Bronchial epithelial cell (primary cell): ENCODE results near the gene CFHR5. TPM values are rescaled to one million over a fixed set of nuclear protein-coding genes. Genes with fewer than 3 reads are reported as not detected.
"Not testable (repeated sequence)": the region's sequence is repeated elsewhere in the genome, so short reads cannot be mapped to it uniquely, and the experiment has no call there.

Experiments
- DNase-seq: peaks from one replicate; pipeline ENCODE4 v3.0.0-alpha.2; 2010; ENCODE audit warnings: low read depth
- FAIRE-seq: peaks from 2 replicates; lab custom pipeline; 2011; peaks lifted over from hg19 to GRCh38; lab: Jason Lieb, UNC
- H3K27me3 ChIP-seq: 2 replicates; pipeline ENCODE4 v1.5.1; 2011; ENCODE audit warnings: low read length; ENCODE audit not compliant: control insufficient read depth, insufficient read depth
- H3K36me3 ChIP-seq: 2 replicates; pipeline ENCODE4 v1.5.1; 2011; ENCODE audit warnings: low read length; ENCODE audit not compliant: control insufficient read depth, insufficient read depth
- H3K4me3 ChIP-seq: 2 replicates; pipeline ENCODE4 v1.5.1; 2011; ENCODE audit warnings: mild to moderate bottlenecking, low read depth, low read length, control low read depth
- total RNA-seq: library from RNA; depleted of rRNA; stranded (reverse); fragments of >200 nt; gene quantifications from 2 replicates; pipeline ENCODE4 v1.2.1, GENCODE V29; 2014
- TF ChIP-seq, protein P1 (sequence below): IDR thresholded peaks from 2 replicates; pipeline ENCODE4 v1.5.1; 2011; ENCODE audit warnings: mild to moderate bottlenecking, moderate library complexity, low read length, control low read depth, inconsistent platforms; ENCODE audit not compliant: insufficient read depth, severe bottlenecking

The CFHR5 gene
- total RNA-seq, 1 donor from 2014 or later, result not detected

DNA sequence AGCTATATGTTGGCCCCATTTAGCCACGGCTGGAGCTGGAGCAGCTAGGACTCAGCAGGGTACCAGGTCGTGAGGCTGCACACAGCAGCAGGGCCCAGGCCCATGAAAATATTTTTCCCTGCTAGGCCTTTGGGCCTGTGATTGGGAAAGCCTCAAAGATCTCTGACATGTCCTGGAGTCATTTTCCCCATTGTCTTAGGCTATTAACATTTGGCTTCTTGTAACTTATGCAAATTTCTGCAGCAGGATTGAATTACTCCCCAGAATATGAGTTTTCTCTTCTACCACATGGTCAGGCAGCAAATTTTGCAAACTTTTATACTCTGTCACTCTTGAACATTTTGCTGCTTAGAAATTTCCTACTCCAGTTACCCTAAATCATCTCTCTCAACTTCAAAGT, 22.6 kb upstream of the CFHR5 start:
- DNase-seq, result no peak
- TF ChIP-seq, protein P1, sequence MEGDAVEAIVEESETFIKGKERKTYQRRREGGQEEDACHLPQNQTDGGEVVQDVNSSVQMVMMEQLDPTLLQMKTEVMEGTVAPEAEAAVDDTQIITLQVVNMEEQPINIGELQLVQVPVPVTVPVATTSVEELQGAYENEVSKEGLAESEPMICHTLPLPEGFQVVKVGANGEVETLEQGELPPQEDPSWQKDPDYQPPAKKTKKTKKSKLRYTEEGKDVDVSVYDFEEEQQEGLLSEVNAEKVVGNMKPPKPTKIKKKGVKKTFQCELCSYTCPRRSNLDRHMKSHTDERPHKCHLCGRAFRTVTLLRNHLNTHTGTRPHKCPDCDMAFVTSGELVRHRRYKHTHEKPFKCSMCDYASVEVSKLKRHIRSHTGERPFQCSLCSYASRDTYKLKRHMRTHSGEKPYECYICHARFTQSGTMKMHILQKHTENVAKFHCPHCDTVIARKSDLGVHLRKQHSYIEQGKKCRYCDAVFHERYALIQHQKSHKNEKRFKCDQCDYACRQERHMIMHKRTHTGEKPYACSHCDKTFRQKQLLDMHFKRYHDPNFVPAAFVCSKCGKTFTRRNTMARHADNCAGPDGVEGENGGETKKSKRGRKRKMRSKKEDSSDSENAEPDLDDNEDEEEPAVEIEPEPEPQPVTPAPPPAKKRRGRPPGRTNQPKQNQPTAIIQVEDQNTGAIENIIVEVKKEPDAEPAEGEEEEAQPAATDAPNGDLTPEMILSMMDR, result no peak
- no peaks in the 10 kb centered on the region for H3K36me3 ChIP-seq
- FAIRE-seq, result no peak
- H3K27me3 ChIP-seq, result no peaks in the 10 kb centered on the region
- H3K4me3 ChIP-seq, result no peak overlapping the region

DNA sequence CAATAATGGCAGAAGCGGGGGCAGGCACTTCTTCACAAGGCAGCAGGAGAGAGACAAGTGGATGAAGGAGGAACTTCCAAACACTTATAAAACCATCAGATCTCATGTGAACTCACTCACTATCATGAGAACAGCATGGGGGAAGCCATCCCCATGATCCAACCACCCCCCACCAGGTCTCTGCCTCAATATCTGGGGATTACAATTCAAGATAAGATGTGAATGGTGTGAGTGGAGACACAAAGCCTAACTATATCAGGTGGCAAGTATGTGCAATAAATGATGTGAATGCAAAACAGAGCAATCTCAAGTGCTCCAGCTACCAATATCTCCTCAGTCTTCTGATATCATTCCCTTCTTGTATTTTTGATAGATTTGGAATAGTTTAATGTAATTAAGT, 21.4 kb upstream of the CFHR5 start:
- FAIRE-seq, result no peak
- Histone ChIP-seq H3K4me3 (no peak overlapping the region), H3K36me3 (no peaks in the 10 kb centered on the region), H3K27me3 (no peaks in the 10 kb centered on the region)
- no peak for DNase-seq
- TF ChIP-seq, protein P1, result no peak

DNA sequence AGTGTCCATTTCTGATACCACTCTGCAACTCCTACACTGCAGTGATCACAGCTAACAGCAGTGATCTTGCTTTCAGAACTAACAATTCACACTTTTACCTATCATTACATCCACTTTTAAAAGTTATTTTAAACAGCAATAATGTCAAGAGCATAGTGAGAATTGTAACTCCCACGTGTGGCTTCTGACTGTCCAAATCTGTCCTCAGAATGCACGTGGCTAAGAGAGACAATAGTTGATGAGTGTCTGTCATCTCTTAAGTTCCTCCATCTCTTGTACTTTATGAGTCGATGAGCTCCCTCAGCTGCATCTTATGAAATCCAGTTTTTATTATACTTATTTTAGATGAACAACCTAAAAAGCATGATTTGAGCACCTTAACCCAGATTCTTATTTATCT, 16.5 kb upstream of the CFHR5 start:
- H3K27me3 ChIP-seq, result no peaks in the 10 kb centered on the region
- FAIRE-seq (no peak), DNase-seq (no peak)

DNA sequence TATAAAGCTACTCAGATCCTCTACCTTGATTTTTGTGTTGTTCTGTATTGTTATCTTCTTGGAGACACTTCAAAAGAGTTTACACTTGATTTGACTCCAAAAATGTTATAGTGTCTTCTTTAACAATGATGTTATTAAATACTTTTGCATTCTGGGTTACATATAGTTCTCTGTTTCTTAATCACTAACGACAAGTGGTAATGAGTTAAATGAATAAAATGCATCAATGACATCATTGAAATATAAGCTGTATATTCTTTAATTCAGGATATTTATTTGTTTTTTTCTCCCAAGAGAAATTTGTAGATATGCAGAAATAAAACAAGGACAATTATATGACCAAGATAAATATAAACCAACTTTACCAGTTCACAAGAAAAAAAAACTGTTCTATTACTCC, 7.2 kb upstream of the CFHR5 start:
- H3K36me3 ChIP-seq, result no peaks in the 10 kb centered on the region
- TF ChIP-seq, protein P1, result no peak
- no peak overlapping the region for H3K4me3 ChIP-seq
- no peaks in the 10 kb centered on the region for H3K27me3 ChIP-seq
- FAIRE-seq (no peak), DNase-seq (no peak)

More for the DNA sequence above, 16.5 kb upstream of the CFHR5 start:
- TF ChIP-seq, protein P1, result no peak
- H3K4me3 ChIP-seq, result no peak overlapping the region
- H3K36me3 ChIP-seq, result no peaks in the 10 kb centered on the region

DNA sequence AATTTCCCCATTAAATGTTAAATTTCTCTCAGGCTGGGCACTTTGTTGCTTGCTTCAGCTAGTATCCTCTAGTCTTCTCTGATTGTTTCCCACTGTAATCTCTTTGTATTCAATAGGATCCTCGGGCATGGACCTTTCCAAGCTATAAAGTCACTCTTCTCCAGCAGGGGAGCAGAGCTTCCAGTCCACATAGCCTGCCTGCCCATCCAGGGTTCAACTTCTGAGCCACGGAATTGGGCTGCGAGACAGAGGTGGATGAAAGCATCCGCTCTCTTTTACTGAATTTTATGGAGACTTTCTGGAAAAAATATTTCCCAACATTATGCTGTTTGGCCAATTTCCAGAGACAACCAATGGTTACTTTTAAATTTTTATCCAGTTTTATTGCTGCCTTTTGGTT, 1.1 kb upstream of the CFHR5 start:
- TF ChIP-seq, protein P1, result no peak
- DNase-seq, result no peak
- Histone ChIP-seq H3K36me3 (no peaks in the 10 kb centered on the region), H3K4me3 (no peak overlapping the region), H3K27me3 (no peaks in the 10 kb centered on the region)
- no peak for FAIRE-seq

DNA sequence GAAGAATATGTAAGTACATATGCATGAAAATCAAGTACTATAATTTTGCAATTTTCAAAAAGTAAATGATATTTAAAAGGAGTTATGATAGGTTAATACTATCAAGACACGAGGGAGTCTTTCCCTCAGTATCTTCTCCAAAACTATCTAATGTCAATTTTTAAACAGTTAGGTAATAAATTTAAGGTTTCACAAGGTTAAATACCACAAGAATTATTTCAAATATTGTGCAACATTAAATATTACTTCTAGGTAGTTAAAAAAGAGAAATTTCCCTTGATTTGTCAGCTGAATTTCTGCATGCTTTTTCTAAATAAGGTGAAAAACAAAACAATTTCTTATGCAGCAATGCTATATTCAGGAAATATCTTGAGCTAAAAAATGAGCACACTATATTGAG, 3.5 kb downstream of the CFHR5 start:
- DNase-seq (no peak), FAIRE-seq (no peak)
- no peaks in the 10 kb centered on the region for H3K27me3 ChIP-seq
- TF ChIP-seq, protein P1, result no peak
- no peak overlapping the region for H3K4me3 ChIP-seq
- no peaks in the 10 kb centered on the region for H3K36me3 ChIP-seq

DNA sequence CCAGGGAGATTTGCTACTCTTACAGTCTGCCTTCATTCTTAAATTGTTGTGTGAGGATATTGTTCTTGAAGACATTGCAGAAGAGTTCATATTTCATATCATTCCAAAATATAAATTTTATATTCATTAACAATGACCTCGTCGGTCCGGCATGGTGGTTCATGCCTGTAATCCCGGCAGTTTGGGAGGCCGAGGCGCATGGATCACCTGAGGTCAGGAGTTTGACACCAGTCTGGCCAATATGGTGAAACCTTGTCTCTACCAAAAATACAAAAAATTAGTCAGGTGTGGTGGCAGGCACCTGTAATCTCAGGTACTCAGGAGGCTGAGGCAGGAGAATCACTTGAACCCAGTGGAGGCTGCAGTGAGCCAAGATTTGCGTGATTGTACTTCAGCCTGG, 4.9 kb downstream of the CFHR5 start:
- H3K36me3 ChIP-seq, FAIRE-seq, H3K4me3 ChIP-seq, H3K27me3 ChIP-seq, DNase-seq: not testable (repeated sequence)

DNA sequence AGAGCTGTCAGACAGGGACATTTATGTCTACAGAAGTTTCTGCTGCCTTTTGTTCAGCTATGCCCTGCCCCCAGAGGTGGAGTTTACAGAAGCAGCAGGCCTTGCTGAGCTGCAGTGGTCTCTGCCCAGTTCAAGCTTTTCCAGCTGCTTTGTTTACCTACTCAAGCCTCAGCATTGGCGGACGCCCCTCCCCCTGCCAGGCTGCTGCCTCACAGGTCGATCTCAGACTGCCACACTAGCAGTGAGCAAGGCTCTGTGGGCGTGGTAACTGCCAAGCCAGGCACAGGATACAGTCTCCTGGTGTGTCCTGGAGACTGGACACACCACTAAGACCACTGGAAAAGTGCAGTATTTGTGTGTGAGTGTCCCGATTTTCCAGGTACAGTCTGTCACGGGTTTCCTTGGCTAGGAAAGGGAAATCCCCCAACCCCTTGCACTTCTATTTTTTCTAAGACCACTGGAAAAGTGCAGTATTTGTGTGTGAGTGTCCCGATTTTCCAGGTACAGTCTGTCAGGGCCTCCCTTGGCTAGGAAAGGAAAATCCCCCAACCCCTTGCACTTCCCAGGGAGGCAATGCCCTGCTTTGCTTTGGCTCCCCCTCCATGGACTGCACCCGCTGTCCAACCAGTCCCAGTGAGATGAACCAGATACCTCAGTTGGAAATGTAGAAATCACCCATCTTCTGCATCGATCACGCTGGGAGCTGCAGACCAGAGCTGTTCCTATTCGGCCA, 14.7 kb downstream of the CFHR5 start:
- H3K4me3 ChIP-seq, H3K36me3 ChIP-seq, FAIRE-seq, H3K27me3 ChIP-seq: not testable (repeated sequence)
- peak; percentile 50 for DNase-seq
